Eye (tissue), 1 donor: ENCODE measurements around the gene ARMS2.

Source experiments
- DNase-seq: peaks from one replicate; pipeline ENCODE4 v3.0.0-alpha.2; 2015

ARMS2 gene

GRCh38 chr10:122454603-122455080, at the start of gene ARMS2:
Gene ARMS2 (plus strand): TSS chr10:122454653. CDS start chr10:122454728, 75 bp downstream.
- no peak for DNase-seq

GRCh38 chr10:122407375-122408125, 46.9 kb upstream of the ARMS2 start:
- DNase-seq: no peak

- DNase-seq: no peak
Observed at GRCh38 chr10:122413327-122413726, 41.1 kb upstream of the ARMS2 start.

- no peak for DNase-seq
Observed at GRCh38 chr10:122417667-122418066, 36.8 kb upstream of the ARMS2 start.

GRCh38 chr10:122419016-122419415, 35.4 kb upstream of the ARMS2 start:
- DNase-seq: no peak

GRCh38 chr10:122419876-122420623, 34.4 kb upstream of the ARMS2 start:
- DNase-seq: no peak

- no peak for DNase-seq
Observed at GRCh38 chr10:122420624-122421007, 33.8 kb upstream of the ARMS2 start.

- DNase-seq: no peak
Observed at GRCh38 chr10:122421054-122421625, 33.3 kb upstream of the ARMS2 start.

GRCh38 chr10:122421742-122422141, 32.7 kb upstream of the ARMS2 start:
- no peak for DNase-seq

- no peak for DNase-seq
Observed at GRCh38 chr10:122422266-122422989, 32.0 kb upstream of the ARMS2 start.

GRCh38 chr10:122424059-122424458, 30.4 kb upstream of the ARMS2 start:
- no peak for DNase-seq

- no peak for DNase-seq
Observed at GRCh38 chr10:122426829-122427228, 27.6 kb upstream of the ARMS2 start.

GRCh38 chr10:122427280-122427679, 27.2 kb upstream of the ARMS2 start:
- DNase-seq: no peak

GRCh38 chr10:122435212-122435827, 19.1 kb upstream of the ARMS2 start:
- peak; percentile 82 for DNase-seq

- no peak for DNase-seq
Observed at GRCh38 chr10:122441961-122442360, 12.5 kb upstream of the ARMS2 start.

GRCh38 chr10:122445469-122445868, 9.0 kb upstream of the ARMS2 start:
- no peak for DNase-seq

GRCh38 chr10:122445904-122446303, 8.5 kb upstream of the ARMS2 start:
- DNase-seq: no peak

- peak; percentile 62 for DNase-seq
Observed at GRCh38 chr10:122446668-122447423, 7.6 kb upstream of the ARMS2 start.

- no peak for DNase-seq
Observed at GRCh38 chr10:122448600-122448999, 5.9 kb upstream of the ARMS2 start.

- DNase-seq: no peak
Observed at GRCh38 chr10:122449153-122449552, 5.3 kb upstream of the ARMS2 start.

- DNase-seq: no peak
Observed at GRCh38 chr10:122450353-122450990, 4.0 kb upstream of the ARMS2 start.
